Body of pancreas (tissue), 4 donors: Measurements from ENCODE around the gene SRRD.

Experiments used
- POLR2A ChIP-seq, 3 donors: fragments of 450-650 bp; IDR thresholded peaks; one replicate each; pipeline ENCODE4 v1.6.1; 2016; ENCODE audit warnings: antibody characterized with exemption in 3 of 3, mild to moderate bottlenecking in 2 of 3
- TF ChIP-seq, protein P1 (sequence below), 7 experiments: fragments of 450-650 bp in 4 of 7; fragments of 200-600 bp in 3 of 7; sonication (generic) in 3 of 7; IDR thresholded peaks; one replicate each; pipeline ENCODE4 v1.5.1; 2016 to 2019; ENCODE audit warnings: antibody characterized with exemption in 7 of 7

DNA sequence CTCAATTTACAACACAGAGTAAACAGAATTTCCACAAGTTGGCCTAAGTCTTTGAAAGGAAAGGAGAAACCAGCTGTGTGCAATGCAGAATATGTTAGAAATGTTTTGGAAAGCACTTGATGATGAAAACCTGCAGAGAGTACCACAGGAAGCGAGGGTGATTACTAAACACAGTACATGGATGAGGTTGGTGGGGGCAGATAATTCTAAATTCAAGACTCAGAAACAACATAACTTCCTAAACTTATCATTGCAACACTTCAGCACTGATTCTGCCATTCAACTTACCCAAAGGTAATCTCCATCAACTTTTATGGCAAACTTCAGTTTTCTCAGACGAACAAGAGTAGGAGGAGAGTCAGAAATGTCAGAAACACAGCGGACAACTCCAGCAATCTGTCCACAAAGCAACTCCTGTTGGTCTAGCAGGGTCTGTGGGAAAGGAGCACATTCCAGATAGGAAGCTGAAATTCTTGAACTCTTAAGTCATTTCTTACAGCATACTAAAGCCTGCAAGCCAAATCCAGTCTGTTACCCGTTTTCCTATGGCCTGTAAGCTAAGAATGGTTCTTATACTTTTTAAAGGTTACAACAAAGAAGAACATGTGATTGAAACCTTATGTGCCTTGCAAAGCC is 6.9 kb upstream of the SRRD start:
- TF ChIP-seq, protein P1, sequence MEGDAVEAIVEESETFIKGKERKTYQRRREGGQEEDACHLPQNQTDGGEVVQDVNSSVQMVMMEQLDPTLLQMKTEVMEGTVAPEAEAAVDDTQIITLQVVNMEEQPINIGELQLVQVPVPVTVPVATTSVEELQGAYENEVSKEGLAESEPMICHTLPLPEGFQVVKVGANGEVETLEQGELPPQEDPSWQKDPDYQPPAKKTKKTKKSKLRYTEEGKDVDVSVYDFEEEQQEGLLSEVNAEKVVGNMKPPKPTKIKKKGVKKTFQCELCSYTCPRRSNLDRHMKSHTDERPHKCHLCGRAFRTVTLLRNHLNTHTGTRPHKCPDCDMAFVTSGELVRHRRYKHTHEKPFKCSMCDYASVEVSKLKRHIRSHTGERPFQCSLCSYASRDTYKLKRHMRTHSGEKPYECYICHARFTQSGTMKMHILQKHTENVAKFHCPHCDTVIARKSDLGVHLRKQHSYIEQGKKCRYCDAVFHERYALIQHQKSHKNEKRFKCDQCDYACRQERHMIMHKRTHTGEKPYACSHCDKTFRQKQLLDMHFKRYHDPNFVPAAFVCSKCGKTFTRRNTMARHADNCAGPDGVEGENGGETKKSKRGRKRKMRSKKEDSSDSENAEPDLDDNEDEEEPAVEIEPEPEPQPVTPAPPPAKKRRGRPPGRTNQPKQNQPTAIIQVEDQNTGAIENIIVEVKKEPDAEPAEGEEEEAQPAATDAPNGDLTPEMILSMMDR (IDR thresholded peaks at IDR 0.05): no peak
- no peak for TF ChIP-seq POLR2A (IDR thresholded peaks at IDR 0.05)
